Measurements from ENCODE around the gene ADIPOR2. TPM values are rescaled to one million over a fixed set of nuclear protein-coding genes. Genes with fewer than 3 reads are reported as not detected.

ADIPOR2 gene
- total RNA-seq, 1 experiment from 2014 or later, result 45.3 TPM

DNA sequence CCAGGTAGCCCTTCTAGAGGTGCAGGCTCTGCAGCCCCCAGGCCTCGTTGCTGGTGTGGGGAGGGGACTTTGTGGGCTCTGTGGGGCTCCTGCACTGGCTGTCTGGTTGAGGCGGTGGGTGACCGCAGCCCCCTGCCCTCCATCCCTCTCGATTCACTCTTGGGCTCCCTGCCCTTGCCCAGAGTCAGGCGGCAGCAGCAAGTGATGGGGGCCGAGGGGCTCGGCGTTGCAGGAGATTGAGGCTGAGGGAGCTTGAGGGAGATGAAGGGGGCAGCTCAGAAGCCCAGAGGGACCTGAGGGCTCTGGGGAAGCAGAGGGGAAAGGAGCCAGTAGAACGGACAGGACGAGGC lies 120.0 kb downstream of the ADIPOR2 start:
- H2BK15ac ChIP-seq (ENCODE audit: low read depth, low read length), result no peak overlapping the region
- no CpG with 5 or more reads among the region's 10 CpGs for WGBS (ENCODE audit: extremely low coverage, insufficient read length, low lambda C conversion rate)
- H4K91ac ChIP-seq (ENCODE audit: insufficient read length, low read depth, low read length), result no peak overlapping the region
- no peak overlapping the region for H4K5ac ChIP-seq (ENCODE audit: insufficient read length, low read depth, low read length)
- TF ChIP-seq, protein P1, sequence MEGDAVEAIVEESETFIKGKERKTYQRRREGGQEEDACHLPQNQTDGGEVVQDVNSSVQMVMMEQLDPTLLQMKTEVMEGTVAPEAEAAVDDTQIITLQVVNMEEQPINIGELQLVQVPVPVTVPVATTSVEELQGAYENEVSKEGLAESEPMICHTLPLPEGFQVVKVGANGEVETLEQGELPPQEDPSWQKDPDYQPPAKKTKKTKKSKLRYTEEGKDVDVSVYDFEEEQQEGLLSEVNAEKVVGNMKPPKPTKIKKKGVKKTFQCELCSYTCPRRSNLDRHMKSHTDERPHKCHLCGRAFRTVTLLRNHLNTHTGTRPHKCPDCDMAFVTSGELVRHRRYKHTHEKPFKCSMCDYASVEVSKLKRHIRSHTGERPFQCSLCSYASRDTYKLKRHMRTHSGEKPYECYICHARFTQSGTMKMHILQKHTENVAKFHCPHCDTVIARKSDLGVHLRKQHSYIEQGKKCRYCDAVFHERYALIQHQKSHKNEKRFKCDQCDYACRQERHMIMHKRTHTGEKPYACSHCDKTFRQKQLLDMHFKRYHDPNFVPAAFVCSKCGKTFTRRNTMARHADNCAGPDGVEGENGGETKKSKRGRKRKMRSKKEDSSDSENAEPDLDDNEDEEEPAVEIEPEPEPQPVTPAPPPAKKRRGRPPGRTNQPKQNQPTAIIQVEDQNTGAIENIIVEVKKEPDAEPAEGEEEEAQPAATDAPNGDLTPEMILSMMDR (conservative IDR thresholded peaks at IDR 0.05), result no peak
- no peaks in the 10 kb centered on the region for H3K27me3 ChIP-seq (ENCODE audit: insufficient read depth, low read length)
- H3K9ac ChIP-seq (ENCODE audit: extremely low read depth, insufficient read length, low read length), result no peak overlapping the region
- no peak overlapping the region for H2BK120ac ChIP-seq (ENCODE audit: low read depth, low read length, poor library complexity, severe bottlenecking)
- no peak for DNase-seq
- H3K9me3 ChIP-seq (ENCODE audit: control insufficient read depth, low read depth, low read length), result no peaks in the 10 kb centered on the region
- H3T11ph ChIP-seq (ENCODE audit: low read length), result no peak overlapping the region
- H3K27ac ChIP-seq (ENCODE audit: insufficient read length, low read depth, low read length), result no peak overlapping the region
- no peak overlapping the region for H3K4me3 Mint-ChIP-seq
- no peak overlapping the region for H2AK5ac ChIP-seq (ENCODE audit: insufficient read length, low read length)
- no peak overlapping the region for H3K4ac ChIP-seq (ENCODE audit: low read depth, low read length)
- no peaks in the 10 kb centered on the region for H4K20me1 ChIP-seq (ENCODE audit: control insufficient read depth, insufficient read depth, insufficient read length)
- no peak overlapping the region for H4K8ac ChIP-seq (replicated peaks; ENCODE audit: insufficient read length, low read depth, low read length)
- H2AFZ ChIP-seq (ENCODE audit: low read length), result no peak overlapping the region
- H3K4me2 ChIP-seq (ENCODE audit: insufficient read depth, insufficient read length, low read length), result no peak overlapping the region
- H3K4me1 Mint-ChIP-seq, result peaks cover 0 to 4% of the 10 kb centered on the region in 2 experiments; a peak in 1 of 4 replicates
- no peak overlapping the region for H3K18ac ChIP-seq (ENCODE audit: insufficient read length, low read depth, low read length)
- H2BK5ac ChIP-seq (ENCODE audit: insufficient read length, low read length), result no peak overlapping the region
- no peaks in the 10 kb centered on the region for H3K4me1 ChIP-seq (ENCODE audit: insufficient read depth, low read length)
- no peak overlapping the region for H2BK12ac ChIP-seq (ENCODE audit: insufficient read length, low read depth, low read length)
- H3K79me2 ChIP-seq (ENCODE audit: insufficient read depth, low read length), result no peaks in the 10 kb centered on the region
- H2BK20ac ChIP-seq (ENCODE audit: low read depth, low read length, poor library complexity, severe bottlenecking), result no peak overlapping the region
- no peak overlapping the region; the same call in 1 of the 2 replicates for H3K14ac ChIP-seq (ENCODE audit: insufficient read depth, low read length)
- H3K23ac ChIP-seq (ENCODE audit: insufficient read length, low read depth, low read length), result no peak overlapping the region
- H3K56ac ChIP-seq (ENCODE audit: insufficient read length, low read depth, low read length), result no peak overlapping the region
- peak overlapping the region in 1 of 3 experiments; percentile 15; a peak in 1 of 7 replicates for H3K27ac Mint-ChIP-seq
- peaks cover 6% of the 10 kb centered on the region for H3K27me3 Mint-ChIP-seq (ENCODE audit: low read depth)
- H3K36me3 Mint-ChIP-seq (ENCODE audit: insufficient read depth in 1 of 3, low read depth in 3 of 3), result no peaks in the 10 kb centered on the region
- no peaks in the 10 kb centered on the region for H3K9me3 Mint-ChIP-seq
- H3K79me1 ChIP-seq (ENCODE audit: insufficient read depth, low read depth, low read length, poor library complexity, severe bottlenecking), result no peaks in the 10 kb centered on the region
- no peaks in the 10 kb centered on the region for H3K23me2 ChIP-seq (ENCODE audit: insufficient read length, low read depth, low read length, poor library complexity, severe bottlenecking)
